HG03521 (cell line): ENCODE measurements around the gene RTKN2.
"Not testable (repeated sequence)": the region's sequence is repeated elsewhere in the genome, so short reads cannot be mapped to it uniquely, and the experiment has no call there.

Source experiments
- ATAC-seq: cut with Tn5 transposase; IDR thresholded peaks from one replicate; pipeline ENCODE4 v1.9.1; 2021; ENCODE audit warnings: mild to moderate bottlenecking, moderate library complexity; ENCODE audit not compliant: unreplicated experiment

RTKN2 gene, protein sequence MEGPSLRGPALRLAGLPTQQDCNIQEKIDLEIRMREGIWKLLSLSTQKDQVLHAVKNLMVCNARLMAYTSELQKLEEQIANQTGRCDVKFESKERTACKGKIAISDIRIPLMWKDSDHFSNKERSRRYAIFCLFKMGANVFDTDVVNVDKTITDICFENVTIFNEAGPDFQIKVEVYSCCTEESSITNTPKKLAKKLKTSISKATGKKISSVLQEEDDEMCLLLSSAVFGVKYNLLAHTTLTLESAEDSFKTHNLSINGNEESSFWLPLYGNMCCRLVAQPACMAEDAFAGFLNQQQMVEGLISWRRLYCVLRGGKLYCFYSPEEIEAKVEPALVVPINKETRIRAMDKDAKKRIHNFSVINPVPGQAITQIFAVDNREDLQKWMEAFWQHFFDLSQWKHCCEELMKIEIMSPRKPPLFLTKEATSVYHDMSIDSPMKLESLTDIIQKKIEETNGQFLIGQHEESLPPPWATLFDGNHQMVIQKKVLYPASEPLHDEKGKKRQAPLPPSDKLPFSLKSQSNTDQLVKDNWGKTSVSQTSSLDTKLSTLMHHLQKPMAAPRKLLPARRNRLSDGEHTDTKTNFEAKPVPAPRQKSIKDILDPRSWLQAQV

DNA sequence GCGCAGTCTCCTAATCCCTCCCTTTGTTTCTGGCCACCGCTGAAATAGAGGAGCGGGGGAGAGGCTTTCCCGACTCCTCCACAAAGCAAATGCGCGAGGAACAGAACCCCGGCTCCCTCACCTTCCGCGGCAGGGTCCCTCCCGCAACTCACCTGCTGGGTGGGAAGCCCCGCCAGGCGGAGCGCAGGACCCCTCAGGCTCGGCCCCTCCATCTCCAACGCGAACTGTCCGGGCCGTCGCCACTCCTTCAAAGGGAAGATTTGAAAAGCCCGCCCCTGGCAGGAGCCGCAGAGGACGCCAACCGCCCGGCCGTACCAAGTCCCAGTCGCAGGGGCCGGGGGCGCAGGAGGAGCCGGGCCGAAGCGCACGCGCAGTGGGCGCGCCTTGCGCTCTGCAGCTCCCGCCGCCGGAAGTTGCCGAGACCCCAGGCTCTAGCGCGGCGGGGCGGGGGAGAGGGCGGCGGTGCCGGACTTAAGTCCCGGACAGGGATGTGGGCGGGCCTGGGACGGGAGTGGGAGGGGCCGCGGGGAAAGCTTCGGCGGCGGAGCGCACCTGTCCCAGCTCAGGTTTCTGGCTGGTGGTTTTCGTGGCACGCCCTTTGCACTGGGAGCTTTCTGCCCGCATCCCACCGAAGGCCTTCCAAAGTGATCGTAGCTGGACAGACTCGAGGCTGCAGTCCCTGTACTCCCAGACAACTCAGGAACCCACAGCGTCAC lies at the start of gene RTKN2:
Gene RTKN2 (minus strand): TSS at position 446 of the 716 bp plus-strand sequence. CDS start 234 bp downstream, at position 212.
- ATAC-seq, result peak; percentile 55

DNA sequence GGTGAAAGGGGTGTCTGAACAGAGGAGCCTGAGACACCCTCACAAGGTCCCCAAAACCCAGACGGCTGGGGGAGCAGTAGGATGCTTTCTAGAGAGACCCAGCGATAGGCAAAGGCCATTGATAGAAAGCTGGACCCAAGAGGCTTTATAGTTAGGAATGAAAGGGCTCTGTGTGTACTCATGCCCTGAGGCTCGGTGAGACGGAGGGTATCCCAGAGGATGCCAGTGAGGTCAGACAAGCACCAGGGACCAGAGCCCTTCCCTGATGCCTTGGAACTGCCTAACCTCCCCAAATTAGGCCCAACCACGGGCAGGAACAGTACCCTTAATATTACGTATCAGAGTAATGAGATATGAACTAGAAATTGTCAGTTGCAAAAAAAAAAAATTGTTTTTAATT lies 48.6 kb upstream of the RTKN2 start:
- no peak for ATAC-seq

DNA sequence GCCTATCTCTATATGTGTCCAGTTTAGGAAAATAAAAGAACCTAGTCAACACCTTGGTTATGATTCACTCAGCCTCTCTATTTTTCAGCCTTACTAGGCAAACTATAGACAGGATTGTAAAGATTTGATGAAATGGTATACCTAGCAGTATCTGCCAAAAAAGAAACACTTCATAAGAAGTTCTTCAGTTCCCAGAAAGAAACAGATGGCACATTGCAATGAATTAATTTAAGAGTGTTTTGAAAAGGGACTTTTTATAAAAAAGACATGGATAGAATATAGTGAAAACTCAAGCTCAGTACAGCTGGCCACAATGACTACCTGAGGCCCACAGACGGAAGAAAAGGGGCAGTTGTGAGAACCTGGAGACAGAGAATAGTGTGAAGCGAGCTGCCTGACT lies 40.6 kb upstream of the RTKN2 start:
- ATAC-seq, result no peak

DNA sequence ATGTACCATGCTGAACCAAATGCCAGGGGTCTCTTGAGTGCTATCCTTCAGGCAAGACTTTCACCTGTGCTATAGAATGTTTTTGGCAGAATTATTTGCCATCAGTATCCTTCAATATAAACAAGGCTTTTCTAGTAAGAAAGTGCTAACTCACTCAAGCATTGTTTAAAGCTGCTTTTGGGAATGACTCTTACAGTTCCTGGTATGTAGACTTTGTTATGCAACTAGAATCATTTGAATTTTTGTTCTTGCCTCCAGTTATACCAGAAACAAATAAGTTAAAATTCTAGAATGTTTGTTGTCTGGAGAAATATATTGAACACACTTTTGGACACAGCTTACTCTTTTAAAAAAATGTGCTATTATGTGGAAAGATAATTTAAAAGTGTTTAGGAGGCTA lies 39.5 kb upstream of the RTKN2 start:
- no peak for ATAC-seq

DNA sequence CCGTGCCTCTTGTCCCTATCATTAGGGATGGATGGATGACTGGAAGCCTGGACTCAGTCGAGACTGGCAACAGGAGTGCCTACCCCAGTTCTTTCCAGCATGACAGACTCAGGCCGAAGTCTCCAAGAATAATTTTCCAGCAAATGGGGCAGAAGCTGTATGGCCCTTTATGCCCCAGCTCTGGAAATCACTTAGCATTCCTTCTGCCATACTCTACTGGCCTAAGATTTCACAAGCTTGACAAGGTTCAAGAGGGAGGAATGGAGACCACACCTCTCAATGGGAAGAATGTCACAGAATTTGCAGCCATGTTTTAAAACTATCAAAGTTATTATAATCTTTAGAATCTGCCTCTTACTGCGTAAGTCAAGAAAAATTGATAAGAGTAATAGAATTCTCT lies 39.0 kb upstream of the RTKN2 start:
- no peak for ATAC-seq

DNA sequence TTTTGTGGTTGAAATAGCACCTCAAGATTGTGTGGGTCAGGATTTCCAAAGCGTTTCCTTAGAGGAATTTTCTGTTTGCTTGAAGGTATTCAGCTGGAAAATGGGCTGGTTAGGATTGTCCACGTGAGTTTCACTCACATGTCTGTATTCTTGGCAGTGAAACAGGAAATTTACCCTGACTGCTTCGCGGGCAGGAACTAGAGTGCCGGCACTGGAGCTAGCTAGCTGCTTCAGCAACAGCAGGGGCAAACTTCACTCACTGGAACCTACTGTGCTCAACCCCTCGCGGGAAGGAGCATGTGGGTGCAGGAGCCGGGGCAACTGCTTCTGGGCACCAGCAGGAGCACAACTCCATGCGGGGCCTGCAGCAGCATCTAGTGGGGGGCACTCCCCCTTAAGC lies 38.0 kb upstream of the RTKN2 start:
- no peak for ATAC-seq

DNA sequence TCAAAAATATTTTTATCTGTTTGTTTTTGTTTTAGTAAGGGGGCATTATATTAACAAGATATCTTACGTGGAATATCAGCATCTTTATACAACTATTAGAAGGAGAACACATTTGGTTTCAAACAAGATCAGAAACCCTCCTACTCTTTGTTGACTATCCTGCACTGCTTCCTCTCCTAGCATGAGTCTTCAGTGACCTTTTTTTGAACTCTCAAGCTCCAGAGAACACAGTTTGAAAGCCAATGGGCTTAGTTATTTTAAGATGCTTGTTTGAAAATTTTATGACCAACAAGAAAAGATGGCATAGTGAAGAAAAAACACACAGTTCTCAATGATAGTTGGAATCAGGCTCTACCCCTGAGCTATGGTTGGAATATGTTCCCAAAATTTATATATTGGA lies 37.2 kb upstream of the RTKN2 start:
- no peak for ATAC-seq

DNA sequence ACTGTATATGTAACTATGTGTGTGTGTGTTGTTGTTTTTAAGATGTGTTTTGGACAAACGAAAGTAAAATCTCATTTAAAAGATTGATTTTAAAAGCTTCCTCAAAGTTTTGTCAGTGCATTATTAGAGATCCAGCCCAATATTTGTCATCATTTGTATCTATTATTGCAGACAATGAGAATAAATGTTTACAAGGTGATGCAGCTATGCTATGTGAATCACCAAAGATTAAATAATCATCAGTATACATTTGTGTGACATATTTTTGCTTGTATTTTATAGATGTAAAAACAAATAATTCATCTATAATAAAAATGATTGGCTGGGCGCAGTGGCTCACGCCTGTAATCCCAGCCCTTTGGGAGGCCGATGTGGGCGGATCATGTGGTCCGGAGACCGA lies 35.3 kb upstream of the RTKN2 start:
- ATAC-seq, result no peak

DNA sequence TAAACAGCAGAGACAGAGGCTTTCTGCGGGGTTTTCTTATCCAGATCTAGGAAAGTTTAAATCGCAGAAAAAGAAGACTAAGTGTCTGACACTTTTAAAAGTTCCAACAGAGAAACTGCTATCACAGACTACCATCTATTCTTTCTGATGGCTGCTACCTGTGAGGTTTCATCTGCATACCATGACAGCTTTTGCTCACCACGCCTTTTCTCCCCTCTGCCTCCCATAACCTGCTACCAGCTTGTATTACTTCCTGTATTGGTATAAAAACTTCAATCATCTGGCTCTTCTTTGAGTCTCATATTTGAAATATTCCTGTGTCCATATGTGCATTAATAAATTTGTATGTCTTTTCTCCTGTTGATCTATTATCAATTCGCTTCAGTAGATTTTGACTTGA lies 34.1 kb upstream of the RTKN2 start:
- no peak for ATAC-seq

DNA sequence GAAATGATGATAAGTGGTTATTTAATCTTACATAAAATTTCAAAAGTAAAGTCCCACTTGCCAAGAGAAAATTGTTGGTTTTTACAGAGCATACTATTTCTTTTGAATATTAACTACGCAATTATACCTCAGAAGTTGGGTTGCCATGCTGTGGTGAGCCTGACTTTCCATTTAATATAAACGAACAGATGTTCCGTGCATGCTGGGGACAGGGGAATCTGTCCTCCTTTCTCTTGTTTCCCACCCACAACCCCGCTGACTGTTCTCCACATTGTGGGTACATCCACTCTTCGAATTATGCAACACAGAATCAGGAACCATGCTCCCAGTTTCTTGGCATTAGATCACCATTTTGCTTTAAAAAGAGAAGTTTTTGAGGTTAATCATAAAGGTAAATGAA lies 29.2 kb upstream of the RTKN2 start:
- no peak for ATAC-seq

DNA sequence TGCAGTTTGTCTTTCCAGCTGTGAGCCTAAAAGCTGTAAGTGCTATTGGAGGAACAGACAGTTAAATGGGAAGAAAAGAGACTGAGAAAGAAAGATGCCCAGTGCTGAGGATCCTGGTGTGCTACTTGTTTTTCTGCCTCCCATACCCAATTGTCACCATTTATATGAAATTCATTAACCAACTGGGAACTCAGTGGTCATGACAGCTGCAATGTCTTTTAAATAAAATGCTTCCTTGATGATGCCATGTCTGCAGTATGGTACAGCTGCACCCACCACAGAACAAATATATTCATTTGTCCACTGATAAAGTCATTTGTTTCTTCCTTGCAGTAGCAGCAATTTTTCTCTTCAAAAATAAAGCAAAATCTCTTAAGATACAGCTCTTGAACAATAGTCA lies 15.6 kb upstream of the RTKN2 start:
- ATAC-seq, result no peak

DNA sequence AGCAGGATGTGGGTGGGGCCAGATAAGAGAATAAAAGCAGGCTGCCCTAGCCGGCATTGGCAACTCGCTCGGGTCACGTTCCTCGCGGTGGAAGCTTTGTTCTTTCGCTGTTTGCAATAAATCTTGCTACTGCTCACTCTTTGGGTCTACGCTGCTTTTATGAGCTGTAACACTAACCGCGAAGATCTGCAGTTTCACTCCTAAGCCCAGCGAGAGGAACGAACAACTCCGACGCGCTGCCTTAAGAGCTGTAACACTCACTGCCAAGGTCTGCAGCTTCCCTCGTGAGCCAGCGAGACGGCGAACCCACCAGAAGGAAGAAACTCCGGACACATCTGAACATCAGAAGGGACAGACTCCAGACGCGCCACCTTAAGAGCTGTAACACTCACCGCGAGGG lies 12.7 kb upstream of the RTKN2 start:
- ATAC-seq, result not testable (repeated sequence)

DNA sequence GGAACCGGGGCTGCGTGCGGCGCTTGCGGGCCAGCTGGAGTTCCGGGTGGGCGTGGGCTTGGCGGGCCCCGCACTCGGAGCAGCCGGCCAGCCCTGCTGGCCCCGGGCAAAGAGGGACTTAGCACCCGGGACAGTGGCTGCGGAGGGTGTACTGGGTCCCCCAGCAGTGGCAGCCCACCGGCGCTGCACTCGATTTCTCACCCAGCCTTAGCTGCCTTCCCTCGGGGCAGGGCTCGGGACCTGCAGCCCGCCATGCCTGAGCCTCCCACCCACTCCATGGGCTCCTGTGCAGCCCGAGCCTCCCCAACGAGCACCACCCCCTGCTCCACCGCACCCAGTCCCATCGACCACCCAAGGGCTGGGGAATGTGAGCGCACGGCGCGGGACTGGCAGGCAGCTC lies 11.7 kb upstream of the RTKN2 start:
- not testable (repeated sequence) for ATAC-seq

DNA sequence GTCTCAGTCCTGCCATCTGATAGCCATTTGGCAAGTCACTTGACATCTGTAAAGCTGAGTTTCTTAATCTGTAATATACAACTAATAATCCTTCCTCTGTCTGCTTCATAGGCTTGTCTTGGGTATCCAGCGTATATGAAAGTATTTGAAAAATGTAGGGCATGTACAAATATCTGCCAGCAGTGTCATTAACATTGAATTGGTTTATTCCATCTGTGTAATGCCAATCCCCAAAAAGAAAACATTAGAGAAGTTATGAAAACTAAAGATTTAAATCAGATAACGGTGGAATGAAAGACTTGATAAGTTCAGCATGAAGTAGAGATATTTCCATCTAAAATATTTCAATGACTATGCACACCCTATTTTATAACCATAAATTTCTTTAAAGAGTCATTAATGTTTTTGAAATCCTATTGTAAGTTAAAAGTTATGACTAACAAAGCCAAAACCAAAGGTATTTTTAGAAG lies 9.8 kb upstream of the RTKN2 start:
- no peak for ATAC-seq

DNA sequence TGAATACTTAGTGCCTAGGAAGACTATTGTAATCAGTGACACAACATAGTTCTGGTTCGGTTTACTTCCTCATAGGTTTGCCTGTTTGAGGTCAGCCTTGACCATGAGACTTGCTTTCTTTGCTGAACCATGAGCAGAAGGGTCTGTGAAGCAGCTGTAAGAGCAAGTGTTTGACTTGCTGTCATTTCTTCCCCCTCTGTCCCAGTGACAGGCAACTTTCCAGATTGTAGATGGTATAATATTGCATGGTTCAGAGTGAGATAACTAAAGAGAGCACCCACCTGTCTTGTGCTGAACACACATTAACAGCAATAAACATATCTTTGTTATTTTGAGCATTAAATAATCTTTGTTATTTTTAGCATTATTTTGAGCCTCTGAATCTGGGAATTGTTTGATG lies 9.3 kb upstream of the RTKN2 start:
- ATAC-seq, result no peak

DNA sequence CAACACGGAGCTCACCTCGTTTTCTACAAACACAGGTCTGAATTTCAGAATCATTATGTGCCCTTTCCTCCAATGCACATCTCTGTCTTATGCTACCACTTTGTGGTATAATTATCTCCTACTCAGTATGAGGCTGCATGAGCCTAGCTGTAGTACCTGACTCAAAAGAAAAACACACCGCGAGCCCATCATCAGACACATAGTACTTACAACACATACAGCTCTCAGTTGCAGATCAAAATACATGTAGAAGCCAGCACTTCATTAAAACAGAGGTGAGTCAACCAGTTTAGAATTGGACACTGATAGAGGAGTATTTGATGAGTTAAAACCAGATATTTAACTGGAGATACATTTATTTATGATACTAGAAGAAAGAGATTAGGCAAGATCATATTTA lies 1.4 kb upstream of the RTKN2 start:
- no peak for ATAC-seq

DNA sequence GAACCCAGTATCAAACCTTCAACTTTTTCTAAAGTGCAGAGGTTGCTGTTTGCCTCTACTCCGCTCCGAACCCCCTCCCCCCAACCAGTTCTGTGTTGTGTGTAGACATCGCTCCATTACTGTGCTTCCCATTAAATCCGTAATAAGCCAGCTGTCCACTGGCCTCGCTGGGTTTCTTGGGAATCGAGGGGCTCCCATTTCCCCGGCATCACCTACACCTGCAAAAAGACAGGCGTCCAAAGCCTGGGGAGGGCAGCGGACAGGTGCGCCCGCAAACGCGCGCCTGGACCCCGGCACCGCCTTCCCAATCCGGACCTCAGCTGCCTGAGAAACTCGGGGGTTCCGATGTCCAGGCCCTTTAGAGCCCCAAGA lies 631 bp downstream of the RTKN2 start:
- no peak for ATAC-seq

DNA sequence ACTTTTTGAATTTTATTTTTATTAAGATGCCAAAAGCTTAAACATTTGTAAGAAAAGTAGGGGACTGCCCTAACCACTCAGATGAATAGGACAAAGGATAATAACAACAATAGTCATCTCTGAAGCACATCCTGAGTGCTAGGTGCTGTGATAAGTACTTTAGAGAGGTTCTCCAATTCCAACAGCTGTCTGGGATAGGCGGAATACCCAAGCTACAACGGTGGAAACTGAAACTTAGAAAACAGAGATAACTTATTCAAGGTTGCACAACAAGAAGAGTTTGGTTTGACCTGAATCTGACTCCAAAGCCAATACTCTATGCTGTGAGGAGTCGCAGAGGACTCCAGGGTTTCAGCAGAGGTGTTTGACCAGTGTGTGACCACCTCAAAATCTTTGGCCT lies 2.0 kb downstream of the RTKN2 start:
- no peak for ATAC-seq

DNA sequence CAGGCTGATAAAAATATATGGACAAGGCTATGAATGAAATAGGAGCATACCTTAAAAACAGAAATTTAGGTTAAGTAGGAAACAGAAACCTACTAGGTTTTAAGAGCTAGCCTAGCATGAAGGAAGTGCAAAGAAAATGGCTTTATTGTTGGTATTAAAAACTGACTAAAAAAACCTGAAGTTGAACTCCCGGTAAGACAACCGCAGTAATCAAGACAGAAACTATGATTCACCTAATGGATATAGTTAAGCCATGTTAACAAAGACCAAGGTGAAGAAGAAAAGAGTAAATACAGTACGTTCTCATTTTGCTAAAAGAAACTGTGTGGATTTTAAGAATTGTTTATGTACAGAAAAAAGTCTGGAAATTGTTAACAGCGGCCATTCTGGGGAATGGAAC lies 2.5 kb downstream of the RTKN2 start:
- ATAC-seq, result no peak

DNA sequence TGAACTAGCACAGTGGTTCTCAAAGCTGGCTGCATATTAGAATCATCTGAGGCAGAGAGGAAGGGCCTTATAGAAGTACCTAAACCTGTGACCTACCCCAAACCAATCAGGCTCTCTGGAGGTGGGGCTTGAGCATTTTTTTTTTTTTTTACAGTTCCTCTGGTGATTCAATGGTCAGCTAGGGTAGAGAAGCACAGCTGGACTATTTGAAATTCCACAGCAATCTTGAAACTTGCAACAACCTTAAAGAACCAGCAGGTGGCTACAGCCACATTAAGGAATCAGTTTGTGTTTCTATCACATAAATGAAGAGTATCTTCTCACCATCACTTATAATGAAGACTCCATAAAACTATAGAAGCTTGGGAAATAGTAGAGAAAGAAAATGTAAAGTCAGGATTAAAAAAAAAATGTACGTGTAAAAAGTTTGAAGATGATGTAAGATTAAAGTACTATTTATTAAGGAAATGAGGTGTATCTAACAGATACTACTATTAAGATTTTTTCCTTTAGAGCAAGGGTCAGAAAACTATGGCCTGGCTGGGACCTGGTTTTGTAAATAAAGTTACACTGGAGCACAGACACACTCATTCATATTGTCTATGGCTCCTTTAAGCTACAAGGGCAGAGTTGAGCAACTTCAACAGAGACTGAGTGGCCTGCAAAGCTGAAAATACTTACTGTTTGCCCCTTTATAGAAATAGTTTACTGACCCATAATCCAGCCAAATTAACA lies 3.8 kb downstream of the RTKN2 start:
- no peak for ATAC-seq

DNA sequence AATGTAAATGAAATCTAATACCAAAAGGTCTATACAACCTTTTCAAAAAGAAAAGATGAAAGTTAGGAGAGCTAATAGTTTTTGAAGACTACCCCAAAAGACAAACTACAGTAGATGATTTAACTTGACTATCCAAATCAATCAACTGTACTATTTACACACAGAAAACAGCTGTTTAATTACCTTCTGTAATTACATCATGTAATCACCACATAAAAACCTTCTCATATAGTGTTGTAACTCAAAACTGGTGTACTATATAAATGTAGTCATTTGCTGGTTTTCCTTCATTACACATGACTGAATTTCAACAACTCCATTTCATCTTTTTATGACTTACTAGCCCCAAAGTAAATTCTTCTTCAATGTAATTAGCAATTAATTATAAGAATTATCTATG lies 4.5 kb downstream of the RTKN2 start:
- ATAC-seq, result no peak
